ENCODE data around the gene CMTM6.
A peak's percentile ranks its signal among the peaks of the same experiment; 100 is the strongest.
"Not testable (repeated sequence)": the region's sequence is repeated elsewhere in the genome, so short reads cannot be mapped to it uniquely, and the experiment has no call there.

CMTM6 gene

DNA sequence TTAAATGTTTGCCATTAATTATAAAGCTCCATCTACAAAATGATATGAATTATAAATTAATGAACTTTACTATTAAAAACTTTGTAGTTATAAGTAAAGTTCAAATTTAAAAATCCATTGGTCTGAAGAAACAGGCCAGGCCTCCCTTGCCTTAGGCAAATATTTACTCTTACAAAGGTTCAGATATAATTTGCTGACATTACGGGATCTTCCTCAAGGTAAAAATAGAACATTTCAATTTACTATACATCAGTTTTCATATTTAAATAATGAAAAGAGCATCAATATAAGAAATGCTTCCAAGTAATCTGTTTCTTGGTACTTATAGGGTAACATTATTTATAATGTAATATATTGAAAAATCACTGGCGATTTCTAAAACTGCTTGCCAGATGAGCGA, 3.7 kb downstream of the CMTM6 start:
- DNase-seq, result no peak

DNA sequence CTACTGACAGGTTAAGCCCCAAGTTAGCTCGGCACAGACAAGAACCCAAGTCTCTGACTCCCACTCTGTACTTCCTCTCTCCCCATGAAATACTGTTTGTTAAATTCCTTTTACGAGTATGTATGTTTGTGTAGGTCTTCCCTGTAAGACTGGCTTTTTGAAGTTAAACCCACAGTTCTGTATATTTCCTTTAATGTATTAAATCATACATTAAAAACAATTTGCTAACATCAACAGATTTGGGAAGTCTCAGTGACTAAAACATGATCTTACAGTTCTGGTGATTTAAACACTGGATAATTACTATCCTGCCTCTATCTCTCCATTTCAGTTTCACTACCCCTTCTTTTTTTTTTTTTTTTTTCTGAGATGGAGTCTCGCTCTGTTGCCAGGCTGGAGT, 4.4 kb downstream of the CMTM6 start:
- DNase-seq, result no peak

DNA sequence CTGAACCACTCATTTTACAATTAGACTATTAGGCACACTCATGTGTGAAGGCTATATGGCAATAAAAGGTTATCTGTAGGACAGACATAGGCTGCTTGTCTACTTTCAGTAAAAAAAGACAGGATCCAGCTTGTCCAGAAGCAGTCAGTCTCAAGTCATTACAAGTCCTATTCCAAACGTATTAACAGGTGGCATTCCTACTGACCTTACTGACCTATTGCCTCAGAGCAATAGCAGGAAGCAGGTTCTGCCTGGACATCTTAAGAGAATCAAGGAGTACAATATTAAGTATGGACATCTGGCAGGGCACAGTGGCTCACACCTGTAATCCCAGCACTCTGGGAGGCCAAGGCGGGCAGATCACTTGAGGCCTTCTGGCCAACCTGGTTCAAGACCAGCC, 7.0 kb downstream of the CMTM6 start:
- no peak for DNase-seq

DNA sequence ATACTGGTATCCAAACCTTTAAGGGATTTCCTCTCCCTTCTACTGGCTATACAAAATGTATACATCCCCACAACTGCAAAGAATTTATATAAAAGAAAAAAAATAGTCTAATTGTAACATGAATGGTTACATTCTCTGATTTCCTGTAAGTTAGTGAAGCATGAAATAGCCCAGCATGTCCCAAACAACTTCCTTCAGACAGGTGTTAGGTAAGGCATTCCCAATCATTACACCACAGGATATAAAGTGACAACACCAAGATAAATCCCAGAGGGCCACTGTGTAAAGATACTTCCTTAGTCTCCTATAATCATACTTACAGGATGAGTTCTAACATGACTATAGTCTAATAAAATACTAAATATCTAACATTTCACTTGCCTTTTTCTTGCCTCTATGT, 7.6 kb downstream of the CMTM6 start:
- DNase-seq, result no peak

DNA sequence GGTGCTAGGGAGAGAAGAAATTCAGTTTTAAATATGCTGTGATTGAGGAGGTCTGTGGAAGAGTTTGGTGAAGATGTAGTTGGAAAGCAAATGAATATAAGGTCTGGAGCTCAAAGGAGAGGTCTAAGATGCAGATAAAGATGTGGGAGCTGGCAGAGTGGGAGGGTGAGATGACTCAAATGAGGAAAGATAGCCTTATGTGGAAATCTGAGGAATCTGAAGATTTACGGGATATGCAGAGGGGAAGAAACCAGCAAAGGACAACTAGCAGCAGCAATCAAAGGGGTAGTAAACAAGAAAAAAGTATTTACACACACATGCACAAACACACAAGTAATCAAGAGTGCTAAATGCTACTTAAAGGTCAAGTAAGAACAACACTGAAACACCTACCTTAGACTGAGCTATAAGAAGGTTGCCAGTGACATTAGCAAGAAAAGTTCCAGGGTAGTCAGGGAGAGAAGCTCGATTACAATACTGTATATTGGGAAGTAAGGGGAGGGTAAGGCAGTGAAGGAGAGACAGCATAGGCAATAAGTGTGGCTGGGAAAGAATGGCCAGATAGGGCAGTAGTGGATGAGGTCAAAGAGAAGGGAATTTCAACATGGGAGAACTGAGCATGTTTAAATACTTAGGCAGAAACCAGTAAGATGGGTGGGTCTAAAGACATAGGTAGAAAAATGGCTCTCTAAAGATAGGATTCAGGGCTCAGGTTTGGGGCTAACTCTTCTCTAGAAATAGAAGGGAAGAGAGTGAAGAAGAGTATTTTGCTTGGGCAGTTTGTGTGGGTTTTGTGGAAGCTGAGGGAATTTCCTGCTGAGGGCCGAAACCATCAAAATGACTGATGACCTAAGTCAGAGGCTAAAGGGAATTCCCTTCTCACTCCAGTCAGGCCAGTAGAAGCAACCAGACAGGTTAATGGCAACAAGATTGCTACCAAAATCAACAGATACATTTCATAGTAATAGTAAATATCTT, 8.9 kb downstream of the CMTM6 start:
- DNase-seq, result peak; percentile 37

DNA sequence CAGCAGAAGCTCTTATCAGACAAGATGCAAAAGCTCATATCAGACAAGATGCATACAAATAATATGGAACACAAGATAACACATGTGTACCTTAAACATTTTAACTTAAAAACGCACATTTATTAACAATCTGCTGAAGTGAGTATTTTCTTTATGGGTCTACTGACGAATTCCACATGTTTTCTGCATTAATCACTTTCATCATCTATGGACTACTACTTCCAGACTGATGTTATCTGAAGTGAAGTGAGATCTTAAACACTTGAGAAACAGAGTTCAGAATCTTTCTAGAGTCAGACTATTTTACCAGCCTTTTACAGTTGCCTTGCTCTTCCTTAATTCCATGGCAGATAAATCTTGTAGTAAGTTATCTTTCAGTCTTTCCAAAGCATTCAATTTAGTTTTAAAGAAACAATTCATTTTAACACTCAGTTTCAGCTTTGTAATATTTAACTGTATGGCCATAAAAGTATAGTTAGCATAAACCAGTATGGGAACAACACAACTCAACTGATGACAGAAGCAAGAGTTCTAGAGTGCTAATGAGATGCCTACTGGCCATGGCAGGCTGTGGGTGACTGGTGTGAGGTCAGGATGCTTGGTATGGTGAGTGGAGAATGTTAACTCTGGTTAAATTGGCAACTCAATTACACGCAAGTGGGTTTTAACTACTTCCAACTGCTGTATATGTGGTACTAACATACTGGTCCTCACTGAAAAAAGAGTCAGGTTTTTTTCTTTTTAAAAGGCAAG, 9.8 kb downstream of the CMTM6 start:
- DNase-seq, result no peak

DNA sequence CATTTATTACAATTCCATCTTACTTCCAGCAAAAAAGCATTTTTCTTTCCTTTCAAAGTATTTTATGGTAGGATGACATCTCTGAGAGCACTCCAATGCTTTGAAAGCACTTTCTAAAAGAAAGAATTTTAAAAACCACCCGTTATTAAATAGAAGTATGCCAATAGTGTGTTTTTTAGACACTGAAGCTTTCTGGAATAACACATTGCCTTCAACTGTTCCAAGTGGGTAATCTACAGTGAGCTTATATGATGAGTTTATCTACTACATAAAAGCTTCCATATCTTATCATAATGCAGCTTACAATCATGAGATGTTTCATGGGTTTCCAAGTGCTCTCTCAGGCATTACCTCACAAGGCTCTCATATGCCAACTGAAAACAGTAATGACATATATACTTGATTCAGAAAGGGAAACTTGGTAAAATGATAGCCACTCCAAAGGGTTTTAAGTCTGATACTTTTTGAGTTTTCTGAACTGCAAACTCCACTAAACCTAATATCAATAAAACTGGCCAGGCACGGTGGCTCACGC, 14.1 kb downstream of the CMTM6 start:
- DNase-seq, result no peak

DNA sequence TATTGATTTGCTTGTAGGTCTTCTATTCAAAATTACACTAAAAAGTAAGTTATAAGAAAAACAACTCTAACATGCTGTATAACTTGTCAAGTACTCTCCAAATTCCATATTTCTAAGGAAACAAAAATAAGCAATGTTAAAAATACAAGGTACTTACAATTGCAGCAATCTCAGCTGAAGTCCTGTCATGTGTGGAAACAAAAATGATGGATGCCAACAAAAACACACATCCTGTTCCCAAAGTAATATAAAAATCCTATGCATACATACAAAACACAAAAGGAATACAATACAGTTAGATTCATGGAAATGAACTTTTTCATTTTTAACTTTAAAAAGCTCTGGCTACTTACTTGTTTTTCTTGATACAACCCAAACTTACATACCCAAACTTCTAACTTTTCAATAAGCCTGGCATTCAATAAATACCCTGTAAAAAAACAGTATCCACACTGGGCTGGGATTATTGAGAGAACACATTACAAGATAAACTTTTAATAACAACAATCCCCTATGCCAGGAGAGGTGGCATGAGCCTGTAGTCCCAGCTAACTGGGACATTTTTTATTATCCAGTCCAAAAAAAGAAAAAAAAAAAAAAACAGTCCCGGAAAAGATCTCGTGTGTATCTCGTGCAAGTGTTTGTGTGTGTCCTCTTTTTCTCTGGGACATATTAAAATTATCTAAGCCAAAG, 14.7 kb downstream of the CMTM6 start:
- DNase-seq, result no peak

DNA sequence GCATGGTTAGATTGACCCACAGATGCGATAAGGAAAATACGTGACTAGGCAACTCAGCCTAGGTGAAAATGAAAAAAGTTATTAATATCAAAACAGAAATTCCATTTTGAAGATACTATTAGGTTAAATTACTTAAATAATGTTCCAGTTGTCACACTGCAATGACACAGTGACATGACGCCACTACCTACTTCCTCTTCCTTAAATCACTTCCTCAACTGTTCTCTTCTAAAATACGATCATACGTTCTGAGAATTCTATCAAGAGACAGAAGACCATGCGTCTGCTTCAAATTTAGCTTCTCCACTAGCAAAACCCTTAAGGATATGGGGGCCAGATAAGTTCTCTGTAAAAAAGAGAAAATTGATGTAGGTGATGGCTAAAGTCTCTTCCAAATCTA, 18.2 kb downstream of the CMTM6 start:
- DNase-seq, result no peak

DNA sequence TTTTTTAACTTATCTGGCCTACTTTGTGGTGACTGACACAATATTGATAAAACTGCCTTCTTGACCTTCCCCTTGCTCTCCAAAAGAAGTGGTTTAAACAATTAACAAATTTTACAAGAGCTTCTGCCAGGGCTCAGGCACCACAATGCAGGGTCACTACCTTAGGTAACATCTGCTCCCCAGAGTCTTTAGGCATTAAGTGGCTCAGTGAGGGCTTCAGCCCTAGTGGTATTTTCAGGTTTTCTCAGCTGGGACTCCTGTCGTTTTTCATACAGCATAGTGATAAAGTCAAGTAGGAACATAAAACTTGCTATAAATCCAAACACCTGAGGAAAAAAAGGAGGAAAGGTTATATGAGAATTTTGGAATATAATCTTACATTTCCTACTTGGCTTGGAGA, 18.9 kb downstream of the CMTM6 start:
- no peak for DNase-seq

DNA sequence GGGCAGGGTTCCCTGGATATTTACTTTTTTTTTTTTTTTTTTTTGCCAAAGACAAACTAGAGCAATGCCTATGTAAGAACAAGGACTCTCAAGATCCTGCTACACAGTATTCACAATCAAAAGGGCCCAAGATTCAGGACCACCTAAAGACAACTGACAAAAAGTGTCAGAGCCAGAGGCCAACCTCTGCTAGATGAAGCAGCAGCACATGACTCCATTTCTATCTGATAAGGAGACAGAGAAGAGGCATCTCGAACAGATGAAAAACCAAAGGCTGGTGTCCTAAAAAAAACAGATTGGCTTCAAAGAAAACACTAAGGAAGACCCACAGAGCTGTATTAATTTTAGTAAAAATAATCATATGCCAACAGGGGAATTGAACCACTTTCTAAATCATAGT, 20.0 kb downstream of the CMTM6 start:
- no peak for DNase-seq

DNA sequence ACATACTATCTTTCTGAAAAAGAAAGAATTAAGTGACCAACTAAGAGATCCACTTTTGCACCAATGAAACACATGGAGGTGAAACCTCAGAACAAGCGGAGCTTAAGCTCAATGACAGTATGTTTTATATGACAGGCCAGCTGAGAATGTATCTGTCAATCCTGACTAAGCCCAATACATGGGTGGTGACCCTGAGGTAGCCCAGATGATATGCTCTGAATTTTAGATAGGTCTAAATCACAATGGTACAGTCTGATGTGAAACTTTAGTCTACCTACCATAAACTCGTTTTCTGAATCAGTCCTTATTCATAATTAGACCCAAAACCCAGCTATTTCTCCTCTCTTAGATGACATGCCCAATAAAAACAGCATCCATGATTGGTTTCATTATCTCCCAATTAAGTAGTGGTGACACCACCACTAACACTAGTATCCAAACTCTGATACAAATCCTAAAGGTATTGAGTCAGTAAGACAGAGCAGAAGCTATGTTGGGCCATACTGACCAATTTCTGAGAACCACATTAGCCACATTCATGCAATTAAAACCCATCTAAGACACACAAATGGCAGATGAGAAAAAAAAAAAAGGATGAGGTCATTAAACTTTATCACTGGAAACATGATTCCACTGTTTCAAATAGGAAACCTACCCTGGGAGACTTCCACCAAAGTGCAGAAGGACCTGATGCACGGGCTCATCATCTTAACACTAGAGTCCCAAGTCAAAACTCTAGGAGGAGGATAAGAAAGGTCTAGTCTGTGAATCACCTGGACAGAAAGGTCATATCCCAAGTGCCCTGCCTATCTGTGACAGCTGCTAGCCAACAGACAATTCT, 20.6 kb downstream of the CMTM6 start:
- DNase-seq, result no peak

DNA sequence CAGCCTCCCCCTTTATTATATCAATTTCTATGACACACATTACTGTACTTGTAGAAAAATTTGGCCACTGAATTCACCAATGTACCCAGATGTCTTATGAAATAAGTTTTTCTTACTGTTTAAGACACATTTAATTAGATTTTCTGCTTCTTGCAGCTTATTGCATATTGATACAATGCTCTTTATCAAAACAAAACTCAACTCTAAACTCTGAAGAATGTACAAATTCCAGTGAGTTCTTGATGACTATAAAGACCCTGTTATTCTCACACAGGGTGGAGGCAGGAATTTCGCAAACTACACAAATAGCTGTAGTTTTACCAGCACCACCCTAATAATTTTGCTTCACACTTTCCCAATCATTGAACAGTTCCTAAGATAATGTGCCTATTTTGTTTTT, 22.0 kb downstream of the CMTM6 start:
- no peak for DNase-seq

DNA sequence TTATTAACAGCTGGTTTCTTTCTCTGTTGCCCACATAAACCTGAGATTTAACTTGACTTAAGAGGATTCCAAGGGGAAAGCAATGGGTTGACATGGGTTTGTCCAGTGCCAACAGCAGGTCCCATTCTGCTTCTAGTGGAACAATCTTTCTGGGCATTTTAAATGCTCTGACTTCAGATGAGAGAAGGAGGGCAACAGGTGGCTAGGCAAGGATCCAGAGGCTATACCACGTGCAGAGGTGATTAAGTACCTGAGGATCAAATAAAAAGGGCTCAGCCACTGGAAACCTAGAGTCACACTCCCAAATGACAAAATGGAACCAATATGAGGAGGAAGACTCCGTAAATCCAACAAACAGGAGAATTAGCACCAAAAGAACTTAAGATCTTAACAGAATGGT, 28.5 kb downstream of the CMTM6 start:
- no peak for DNase-seq

DNA sequence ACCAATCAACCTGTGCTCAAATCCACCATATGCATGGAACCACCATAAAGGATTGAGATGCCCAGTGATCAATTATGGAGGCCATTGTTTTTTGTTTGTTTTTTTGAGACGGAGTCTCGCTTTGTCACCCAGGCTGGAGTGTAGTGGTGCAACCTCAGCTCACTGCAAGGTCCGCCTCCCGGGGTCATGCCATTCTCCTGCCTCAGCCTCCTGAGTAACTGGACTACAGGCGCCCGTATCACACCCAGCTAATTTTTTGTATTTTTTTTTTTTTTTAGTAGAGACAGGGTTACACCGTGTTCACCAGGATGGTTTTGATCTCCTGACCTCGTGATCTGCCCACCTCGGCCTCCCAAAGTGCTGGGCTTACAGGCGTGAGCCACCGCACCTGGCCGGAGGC, 30.5 kb downstream of the CMTM6 start:
- not testable (repeated sequence) for DNase-seq

DNA sequence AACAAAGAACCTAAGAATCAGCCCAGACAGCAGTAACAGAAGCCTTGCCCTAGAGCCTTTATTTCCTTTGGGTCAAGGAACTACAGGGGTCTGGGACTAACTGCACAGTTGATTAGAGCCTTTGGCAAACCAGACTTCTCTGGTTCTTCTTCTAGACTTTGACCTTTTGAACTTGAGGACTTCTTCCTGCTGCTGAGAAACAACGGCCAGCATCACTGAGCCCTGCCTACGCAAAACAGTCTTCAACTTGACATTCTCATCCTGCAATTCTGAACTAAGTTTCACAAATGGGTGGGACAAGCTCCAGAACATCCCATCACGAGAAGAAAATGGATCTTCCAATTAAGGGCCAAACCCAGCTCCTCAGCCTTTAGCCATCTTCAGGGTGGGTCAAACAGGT, 31.4 kb downstream of the CMTM6 start:
- DNase-seq, result no peak

DNA sequence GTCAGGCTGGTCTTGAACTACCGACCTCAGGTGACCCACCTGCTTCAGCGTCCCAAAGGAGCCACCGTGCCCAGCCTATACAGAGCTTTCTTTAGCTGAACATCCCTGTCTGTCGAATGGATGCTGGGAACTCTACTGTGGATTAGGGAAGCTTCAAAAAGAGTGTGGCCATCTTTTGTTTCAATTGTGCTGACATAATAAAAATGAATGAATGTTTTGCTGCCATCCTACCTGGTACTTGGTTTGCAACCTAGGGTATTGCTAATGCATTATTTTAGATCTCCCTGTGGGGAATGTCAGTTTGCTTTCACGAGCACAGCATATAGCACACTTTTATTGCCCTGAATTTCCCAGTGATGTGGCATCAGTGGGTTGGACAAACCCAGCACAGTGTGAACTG, 32.3 kb downstream of the CMTM6 start:
- DNase-seq, result no peak

DNA sequence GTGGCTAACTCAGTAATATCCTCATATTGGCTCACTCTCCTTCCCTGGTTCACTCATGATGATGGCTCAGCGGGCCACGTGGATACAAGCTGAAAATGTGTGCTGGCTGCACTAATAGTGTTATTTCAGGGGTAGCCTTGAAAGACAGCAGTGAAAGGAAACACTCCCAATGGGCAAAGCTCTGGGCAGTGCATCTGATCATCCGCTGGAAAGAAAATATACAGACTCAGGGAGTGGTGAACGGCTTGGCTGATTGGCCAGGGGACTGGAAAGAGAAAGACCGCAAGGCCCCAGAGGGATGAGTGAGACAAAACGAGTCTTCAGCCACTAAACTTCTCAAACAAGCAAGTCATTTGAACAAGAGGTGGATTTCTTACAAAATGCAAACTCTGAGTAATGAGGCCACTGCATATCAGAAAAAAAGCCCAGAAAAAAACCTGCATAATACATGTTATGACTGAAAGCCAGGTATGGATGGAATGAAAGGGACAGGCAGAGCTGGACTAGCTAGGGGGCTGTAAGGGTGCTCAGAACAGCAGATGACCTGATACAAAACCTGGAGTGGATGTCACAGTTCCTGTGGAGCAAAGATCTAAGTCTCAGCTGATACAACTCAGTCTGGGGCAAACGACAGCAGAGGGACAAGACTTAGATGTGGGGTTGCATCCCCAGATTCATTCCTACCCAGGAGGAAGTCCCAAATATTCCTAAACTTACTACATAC, 33.3 kb downstream of the CMTM6 start:
- DNase-seq, result no peak

DNA sequence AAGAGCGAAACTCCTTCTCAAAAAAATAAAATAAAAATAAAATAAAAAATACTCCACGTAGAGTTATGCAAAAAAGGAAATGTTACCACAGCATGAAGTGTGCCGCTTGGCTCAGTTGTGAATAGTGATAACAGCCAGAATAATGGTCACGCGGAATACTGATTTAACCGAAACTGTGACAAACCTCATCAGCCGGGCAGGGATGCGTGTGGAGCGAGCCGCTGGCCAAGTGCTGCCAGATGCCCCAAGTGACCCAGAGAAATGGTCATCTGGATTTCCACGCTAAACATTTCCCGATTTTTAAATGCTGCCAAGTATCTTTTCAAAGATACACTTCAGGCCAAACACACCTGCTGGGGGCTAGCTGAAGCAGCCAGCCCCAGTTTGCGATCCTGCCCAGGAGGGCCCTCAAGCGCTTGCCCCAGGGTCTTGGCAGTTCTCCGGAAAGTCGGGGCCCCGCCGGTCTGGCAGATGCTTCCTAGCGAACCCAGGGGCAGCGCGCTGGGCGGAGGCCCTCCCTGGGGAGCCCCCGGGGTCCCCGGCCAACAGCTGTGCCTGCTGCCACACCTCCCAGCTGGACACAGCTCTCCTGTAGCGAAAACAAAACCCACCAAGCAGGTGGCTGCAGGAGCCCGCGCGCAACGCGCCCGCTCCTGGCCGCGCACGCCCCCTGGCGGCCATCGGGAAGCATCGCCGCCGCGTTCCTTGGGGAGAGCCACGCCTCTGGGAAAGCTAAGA, 35.1 kb downstream of the CMTM6 start:
- peak; percentile 68 for DNase-seq

DNA sequence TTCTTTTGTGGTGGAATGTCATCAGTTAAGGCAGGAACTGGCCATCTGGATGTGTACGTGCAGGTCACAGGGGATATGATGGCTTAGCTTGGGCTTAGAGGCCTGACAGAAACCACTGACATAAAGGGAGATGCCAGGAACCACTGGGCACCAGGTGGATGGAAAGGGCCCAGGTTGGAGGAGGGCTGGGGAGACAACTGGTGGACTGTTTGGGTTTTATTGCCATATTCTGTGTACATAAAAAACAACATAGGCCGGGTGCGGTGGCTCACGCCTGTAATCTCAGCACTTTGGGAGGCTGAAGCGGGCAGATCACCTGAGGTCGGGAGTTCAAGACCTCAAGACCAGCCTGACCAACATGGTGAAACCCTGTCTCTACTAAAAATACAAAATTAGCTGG, 35.8 kb downstream of the CMTM6 start:
- DNase-seq, result not testable (repeated sequence)

DNA sequence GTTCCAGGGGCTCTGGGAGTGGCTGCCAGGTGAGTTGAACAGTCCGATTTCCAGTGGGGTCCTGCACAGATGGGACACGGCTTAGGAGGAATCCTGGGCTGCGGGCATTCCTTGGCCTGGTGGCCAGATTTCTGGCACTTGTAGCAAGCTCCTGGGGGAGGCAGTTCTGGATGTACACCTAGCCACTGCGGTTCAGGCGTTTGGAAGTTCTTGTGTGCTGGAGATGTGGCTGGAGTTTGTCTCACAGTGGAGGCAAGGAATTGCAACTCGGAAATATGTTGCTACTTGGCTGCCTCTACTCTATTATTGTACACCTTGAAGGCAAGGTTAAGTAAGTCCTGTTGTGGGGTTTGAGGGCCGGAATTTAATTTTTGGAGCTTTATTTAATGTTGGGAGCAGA, 37.9 kb downstream of the CMTM6 start:
- not testable (repeated sequence) for DNase-seq

Measured in activated CD4-positive, alpha-beta T cell treated with anti-CD3 and anti-CD28 coated beads, Interleukin-2, amount 50 U/mL, for 16 hours (primary cell).